Esophagus (tissue), 2 donors: ENCODE data around the gene BRMS1. TPM values are rescaled to one million over a fixed set of nuclear protein-coding genes. Genes with fewer than 3 reads are reported as not detected.

Source experiments
- H3K27ac ChIP-seq, 2 donors: one replicate each; pipeline ENCODE4 v1.5.1; 2013; ENCODE audit warnings: low read depth in 2 of 2, mild to moderate bottlenecking in 2 of 2, inconsistent platforms in 1 of 2, low read length in 1 of 2, moderate library complexity in 1 of 2
- H3K27me3 ChIP-seq, 2 donors: one replicate each; pipeline ENCODE4 v1.6.1; 2013; ENCODE audit warnings: low read length in 2 of 2, control low read depth in 1 of 2, mild to moderate bottlenecking in 1 of 2; ENCODE audit not compliant: insufficient read depth in 2 of 2, control insufficient read depth in 1 of 2
- H3K36me3 ChIP-seq, 2 donors: one replicate each; pipeline ENCODE4 v1.6.1; 2013; ENCODE audit warnings: low read length in 1 of 2; ENCODE audit not compliant: control insufficient read depth in 2 of 2, insufficient read depth in 2 of 2
- H3K4me1 ChIP-seq, 2 donors: one replicate each; pipeline ENCODE4 v1.6.1; 2013; ENCODE audit warnings: low read length in 1 of 2; ENCODE audit not compliant: control insufficient read depth in 2 of 2, insufficient read depth in 2 of 2
- H3K4me3 ChIP-seq, 2 donors: one replicate each; pipeline ENCODE4 v1.5.1; 2013; ENCODE audit warnings: low read length in 2 of 2, mild to moderate bottlenecking in 2 of 2, low read depth in 1 of 2, moderate library complexity in 1 of 2
- H3K9me3 ChIP-seq, 2 donors: one replicate each; pipeline ENCODE4 v1.6.1; 2013; ENCODE audit warnings: mild to moderate bottlenecking in 2 of 2, low read depth in 1 of 2, low read length in 1 of 2, moderate library complexity in 1 of 2; ENCODE audit not compliant: control insufficient read depth in 2 of 2, insufficient read depth in 1 of 2
- WGBS, 2 donors: extraction: QIAGEN DNeasy Blood & Tissue Kit; methylation state at CpG; one replicate each; pipeline ENCODE4 v1.1.7; 2013; 5-methylcytosine and 5-hydroxymethylcytosine counted together
- polyA plus RNA-seq, 2 donors: library from polyadenylated mRNA; stranded (reverse); fragments of 200-250 nt; gene quantifications; one replicate each; pipeline ENCODE4 v1.2.3, GENCODE V29; 2013
- donor health status: healthy with polysubstance abuse.
- donor health status: Bipolar disorder and iron deficiency.

The BRMS1 gene
- polyA plus RNA-seq, 2 donors, result 44.1 to 49.9 TPM

DNA sequence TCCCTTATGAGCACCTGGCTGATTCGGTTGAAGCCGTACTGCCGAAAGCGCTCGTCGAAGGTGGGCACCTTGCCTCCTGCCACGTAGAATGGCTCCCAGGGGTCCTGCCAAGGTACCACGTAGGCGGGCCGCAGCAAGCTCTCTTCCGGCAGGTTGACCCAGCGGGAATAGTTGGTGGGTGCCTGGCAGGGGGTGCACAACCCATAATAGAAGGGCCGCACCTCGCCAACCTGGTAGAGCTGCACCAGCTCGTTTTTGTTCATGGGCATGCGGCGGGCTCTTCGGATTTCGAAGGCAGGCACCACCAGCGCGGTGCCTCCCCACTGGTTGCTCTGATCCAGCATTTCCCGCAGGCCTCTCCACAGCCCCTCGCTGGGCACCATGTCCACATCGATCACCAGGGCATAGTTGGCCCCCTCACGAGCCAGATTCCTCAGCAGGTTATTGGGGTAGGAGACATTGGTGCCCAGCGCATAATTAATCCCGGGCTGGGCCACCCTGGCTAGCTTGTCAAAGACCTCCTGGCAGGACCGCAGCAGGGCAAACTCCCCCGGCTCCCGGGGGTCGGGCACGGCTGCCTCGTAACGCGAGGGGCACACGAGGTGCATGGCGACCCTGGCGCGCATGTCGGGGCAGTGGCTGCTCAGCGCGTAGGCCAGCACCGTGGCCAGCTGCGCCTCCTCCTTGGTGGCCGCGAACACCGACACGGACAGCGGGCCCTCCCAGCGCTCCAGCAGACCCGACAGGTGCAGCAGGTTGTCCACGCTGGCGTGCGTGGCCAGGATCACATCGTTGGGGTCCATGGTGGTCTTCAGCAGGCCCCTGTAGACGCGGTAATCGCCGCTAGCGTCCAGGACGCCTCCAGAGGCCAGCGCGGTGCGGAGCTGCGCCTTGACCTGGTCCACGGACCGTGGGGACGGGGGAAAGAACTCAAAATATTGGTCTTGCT, 1.8 kb upstream of the BRMS1 start:
- H3K36me3 ChIP-seq, result peaks cover 0 to 2% of the 10 kb centered on the region in 2 donors
- H3K4me1 ChIP-seq, result peaks cover 3 to 18% of the 10 kb centered on the region in 2 donors
- no peaks in the 10 kb centered on the region for H3K9me3 ChIP-seq
- 20 to 23% methylated on average over 67 to 68 of the region's 68 CpGs for WGBS, 2 donors
- no peaks in the 10 kb centered on the region for H3K27me3 ChIP-seq
- peak overlapping the region; percentile 81 to 93 for H3K27ac ChIP-seq
- peak overlapping the region; percentile 80 to 85 for H3K4me3 ChIP-seq

DNA sequence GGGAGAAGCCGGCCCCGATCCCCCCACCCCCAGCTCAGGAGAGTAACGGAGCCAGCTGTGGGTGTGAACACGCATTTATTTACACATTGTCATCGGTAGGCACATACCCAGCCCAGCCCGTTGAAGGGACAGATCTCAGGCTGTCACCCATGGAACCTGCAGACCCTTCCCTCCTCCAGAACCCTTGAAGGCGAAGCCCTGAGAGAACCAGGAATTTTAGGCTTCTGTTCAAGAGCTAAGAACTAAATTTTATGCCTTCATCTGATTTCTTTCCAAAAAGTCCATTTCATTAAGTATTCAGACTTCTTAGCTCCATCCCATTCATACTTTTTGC, 379 bp upstream of the BRMS1 start:
- Histone ChIP-seq H3K9me3 (no peaks in the 10 kb centered on the region), H3K27ac (peak overlapping the region; percentile 53 to 71), H3K4me3 (peak overlapping the region; percentile 77 to 87), H3K27me3 (no peaks in the 10 kb centered on the region), H3K4me1 (peaks cover 3 to 18% of the 10 kb centered on the region in 2 donors), H3K36me3 (peaks cover 0 to 17% of the 10 kb centered on the region in 2 donors)
- 3% methylated on average over 7 of the region's 7 CpGs for WGBS, 2 donors

DNA sequence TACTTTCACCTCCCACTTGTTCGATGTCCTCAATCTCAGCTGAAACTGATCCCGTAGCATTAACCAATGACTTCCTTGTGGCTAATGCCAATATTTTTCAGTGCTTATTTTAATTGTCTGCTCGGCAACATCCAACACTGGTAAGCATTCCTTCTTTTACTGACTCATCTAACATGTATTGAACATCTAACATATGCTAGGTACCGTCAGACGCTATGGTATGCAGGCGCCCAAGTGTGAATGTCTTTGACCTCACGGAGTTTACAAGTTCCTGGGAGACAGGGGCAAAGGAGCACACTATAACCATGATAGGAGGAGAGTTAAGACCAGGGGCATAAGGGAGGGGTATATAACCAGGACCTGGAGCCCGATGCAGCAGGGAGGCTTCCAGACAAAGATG, 1.7 kb downstream of the BRMS1 start:
- no peak overlapping the region for H3K27ac ChIP-seq
- no peaks in the 10 kb centered on the region for H3K27me3 ChIP-seq
- no peak overlapping the region for H3K4me3 ChIP-seq
- H3K9me3 ChIP-seq, result no peaks in the 10 kb centered on the region
- peaks cover 0 to 28% of the 10 kb centered on the region in 2 donors for H3K36me3 ChIP-seq
- 84 to 86% methylated on average over 8 of the region's 8 CpGs for WGBS, 2 donors
- H3K4me1 ChIP-seq, result peaks cover 7 to 27% of the 10 kb centered on the region in 2 donors

DNA sequence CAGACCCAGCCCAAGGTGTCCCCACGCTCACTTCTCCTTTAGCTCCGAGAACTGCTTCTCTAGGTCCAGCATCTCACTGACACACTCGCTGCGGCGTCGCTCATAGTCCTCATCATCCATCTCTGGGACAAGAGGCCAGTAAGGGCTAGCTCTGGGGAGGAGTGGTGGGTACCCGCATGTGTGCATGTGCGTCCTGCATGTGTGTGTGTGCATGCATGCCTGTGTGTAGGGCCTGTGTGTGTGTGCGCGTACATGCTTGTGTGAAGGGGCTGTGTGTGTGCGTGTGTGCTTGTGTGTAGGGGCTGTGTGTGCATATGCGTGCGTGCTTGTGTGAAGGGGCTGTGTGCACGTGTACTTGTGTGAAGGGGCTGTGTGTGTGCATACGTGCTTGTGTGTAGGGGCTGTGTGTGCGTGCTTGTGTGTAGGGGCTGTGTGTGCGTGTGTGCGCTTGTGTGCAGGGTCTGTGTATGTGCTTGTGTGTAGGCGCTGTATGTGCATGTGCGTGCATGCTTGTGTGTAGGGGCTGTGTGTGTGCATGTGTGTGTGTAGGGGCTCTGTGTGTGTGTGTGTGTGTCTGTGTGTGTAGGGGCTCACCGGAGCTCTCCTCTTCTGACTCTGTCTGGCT, 3.3 kb downstream of the BRMS1 start:
- peaks cover 4 to 30% of the 10 kb centered on the region in 2 donors for H3K4me1 ChIP-seq
- no peak overlapping the region for H3K4me3 ChIP-seq
- no peak overlapping the region for H3K27ac ChIP-seq
- peaks cover 0 to 33% of the 10 kb centered on the region in 2 donors for H3K36me3 ChIP-seq
- no peaks in the 10 kb centered on the region for H3K9me3 ChIP-seq
- H3K27me3 ChIP-seq, result no peaks in the 10 kb centered on the region
- 93 to 94% methylated on average over 21 of the region's 21 CpGs for WGBS, 2 donors

DNA sequence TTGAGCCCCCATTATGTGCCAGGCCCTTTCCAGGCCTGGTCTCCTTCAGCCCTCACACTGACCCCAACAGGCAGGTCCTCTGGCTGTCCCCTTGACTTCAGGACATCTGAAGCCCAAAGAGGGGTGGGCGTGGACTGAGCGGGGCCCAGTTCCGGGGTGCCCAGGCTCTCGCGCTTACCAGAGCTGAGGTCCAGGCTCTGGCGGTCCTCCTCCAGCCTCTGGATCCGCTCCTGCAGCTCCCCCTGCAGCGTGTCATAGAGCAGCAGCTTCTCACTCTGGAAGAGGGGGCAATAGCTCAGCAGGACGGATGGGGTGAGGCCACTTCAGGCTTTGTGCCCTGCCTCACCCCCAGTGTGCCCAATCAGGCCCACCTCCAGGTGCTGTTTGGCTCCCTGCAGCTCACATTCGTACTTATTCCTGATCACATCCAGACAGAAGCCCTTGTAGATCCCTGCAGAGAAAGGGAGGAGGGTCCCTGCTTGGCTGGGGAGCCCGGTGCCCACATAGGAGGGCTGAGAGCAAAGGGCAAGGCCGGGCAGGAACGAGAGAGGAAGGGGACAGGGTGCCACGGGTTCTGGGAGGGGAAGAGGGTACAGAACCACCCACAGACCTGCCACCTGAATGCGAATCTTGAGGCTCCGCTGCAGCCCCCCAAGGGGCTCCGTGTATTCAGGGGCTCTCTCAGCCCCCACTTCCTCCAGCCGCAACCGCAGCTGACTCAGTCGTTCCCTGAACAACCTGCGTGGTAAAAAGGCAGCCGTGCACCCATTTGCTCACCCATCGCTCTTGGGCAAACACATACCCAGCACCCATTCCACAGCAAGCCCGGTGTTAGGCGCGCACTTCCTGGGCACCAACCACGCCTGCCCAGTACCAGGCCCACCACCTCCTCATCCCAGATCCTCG, 4.1 kb downstream of the BRMS1 start:
- no peaks in the 10 kb centered on the region for H3K9me3 ChIP-seq
- no peak overlapping the region for H3K4me3 ChIP-seq
- H3K36me3 ChIP-seq, result peaks cover 0 to 33% of the 10 kb centered on the region in 2 donors
- H3K4me1 ChIP-seq, result peaks cover 4 to 30% of the 10 kb centered on the region in 2 donors
- no peak overlapping the region for H3K27ac ChIP-seq
- H3K27me3 ChIP-seq, result no peaks in the 10 kb centered on the region
- WGBS, 2 donors, result 91% methylated on average over 28 of the region's 28 CpGs

DNA sequence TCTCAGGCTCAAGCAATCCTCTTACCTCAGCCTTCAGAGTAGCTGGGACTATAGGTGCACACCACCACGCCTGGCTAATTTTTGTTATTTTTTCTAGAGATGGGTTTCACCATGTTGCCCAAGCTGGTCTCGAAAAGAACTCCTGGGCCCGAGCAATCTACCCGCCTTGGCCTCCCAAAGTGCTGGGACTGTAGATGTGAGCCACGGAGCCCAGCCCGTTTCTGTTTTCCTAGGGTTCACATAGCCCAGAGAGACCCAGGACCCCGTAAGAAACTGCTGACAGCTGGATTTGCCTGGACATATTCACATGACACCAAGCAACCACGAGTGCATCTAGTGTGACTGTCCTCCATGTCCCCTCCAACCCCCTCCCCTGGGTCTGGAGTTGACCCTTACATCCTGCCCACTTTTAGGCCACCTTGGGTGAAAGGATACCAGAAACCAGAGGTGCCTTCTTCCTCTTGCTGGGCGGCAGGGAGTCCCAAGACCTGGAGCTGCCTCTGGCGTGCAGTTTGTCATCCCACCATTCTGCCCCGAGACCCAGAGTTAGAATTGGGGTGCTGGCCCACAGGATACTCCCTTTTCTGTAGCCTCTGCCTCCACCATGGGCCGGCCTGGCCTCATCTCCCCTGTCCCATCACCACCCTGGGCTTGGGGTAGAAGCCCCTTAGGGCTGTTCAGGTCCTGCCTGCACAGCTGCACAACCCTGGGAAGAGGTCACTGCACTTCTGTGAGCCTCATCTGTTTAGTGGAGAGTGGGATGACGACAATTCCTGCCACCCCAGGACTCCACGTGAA, 5.0 kb downstream of the BRMS1 start:
- Histone ChIP-seq H3K36me3 (peaks cover 0 to 33% of the 10 kb centered on the region in 2 donors), H3K4me1 (peaks cover 5 to 36% of the 10 kb centered on the region in 2 donors), H3K4me3 (no peak overlapping the region)

DNA sequence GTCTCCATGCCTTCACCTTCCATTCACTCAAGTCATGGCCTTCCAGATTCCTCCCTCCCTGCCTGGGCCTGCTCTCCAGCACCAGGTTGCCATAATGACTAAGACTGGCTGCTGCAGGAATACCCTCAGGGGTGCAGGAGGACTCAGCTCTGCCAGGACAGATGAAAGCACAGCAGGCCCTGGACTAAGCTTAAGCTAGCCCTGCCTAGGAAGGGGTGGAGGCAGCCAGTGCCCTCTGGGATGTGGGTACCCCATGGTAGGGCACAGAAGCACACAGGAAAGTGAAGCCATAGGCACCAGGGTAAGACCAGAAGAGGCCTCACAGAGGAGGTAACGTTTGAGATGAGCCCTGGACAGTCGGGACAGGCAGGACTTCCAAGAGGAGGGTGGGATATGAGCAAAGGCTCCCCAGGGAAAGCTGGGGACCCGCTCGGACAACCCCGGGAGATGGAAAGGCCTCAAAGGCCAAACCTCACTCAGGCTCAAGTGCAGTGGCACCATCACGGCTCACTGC, 5.7 kb downstream of the BRMS1 start:
- no peaks in the 10 kb centered on the region for H3K27me3 ChIP-seq
- H3K36me3 ChIP-seq, result peaks cover 0 to 38% of the 10 kb centered on the region in 2 donors
- H3K9me3 ChIP-seq, result no peaks in the 10 kb centered on the region
- 52 to 68% methylated on average over 6 of the region's 6 CpGs for WGBS, 2 donors
- H3K27ac ChIP-seq, result peak overlapping the region; percentile 68 to 76
- H3K4me3 ChIP-seq, result no peak overlapping the region
- H3K4me1 ChIP-seq, result peaks cover 5 to 42% of the 10 kb centered on the region in 2 donors

More for the DNA sequence above, 5.0 kb downstream of the BRMS1 start:
- Histone ChIP-seq H3K9me3 (no peaks in the 10 kb centered on the region), H3K27ac (peak overlapping the region in 1 of 2 donors; percentile 68), H3K27me3 (no peaks in the 10 kb centered on the region)
- 74 to 79% methylated on average over 14 of the region's 14 CpGs for WGBS, 2 donors

DNA sequence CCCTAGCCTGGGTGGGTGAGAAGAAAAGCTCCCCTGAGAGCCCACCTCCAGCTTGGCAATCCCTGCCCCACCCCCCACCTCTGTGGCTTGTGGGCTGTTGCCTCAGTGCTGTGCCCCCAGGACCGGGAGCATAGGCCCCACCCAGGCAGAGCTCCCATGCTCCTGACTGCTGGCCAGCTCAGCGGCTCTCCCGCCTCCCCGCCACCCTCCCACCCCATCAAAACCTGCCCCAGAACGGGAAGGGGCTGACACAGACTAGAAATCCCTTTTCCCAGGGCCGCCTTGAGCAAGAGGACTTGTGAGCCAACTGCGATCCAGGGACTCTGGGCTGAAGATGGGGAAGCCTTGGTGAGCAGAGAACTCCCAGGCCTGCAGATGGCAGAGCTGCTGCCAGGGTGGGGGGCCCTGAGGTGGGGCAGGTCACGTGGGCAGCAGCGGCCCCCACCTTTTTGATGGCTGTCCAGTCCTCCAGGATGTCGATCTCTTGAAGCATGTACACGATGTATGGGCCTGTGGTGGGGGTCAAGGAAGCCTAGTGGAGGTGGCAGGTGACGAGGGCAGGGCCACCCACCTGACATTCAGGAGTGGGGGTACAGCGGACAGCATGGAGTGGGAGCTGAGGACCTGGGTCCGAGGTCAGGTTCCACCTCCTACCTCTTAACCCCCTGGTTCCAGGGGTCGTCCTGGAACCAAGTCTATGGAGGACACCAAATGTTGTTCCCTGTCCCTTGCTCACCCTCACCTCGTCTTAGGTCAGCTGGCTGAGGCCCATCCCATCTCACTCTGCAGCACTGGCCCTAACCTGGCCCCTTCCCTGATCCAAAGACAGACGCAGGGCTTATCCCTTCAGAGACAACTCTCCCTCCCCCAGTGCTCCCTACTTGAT, 6.4 kb downstream of the BRMS1 start:
- Histone ChIP-seq H3K27me3 (no peaks in the 10 kb centered on the region), H3K4me1 (peaks cover 5 to 47% of the 10 kb centered on the region in 2 donors), H3K27ac (peak overlapping the region; percentile 77 to 87), H3K9me3 (no peaks in the 10 kb centered on the region), H3K4me3 (no peak overlapping the region), H3K36me3 (peaks cover 0 to 41% of the 10 kb centered on the region in 2 donors)
- WGBS, 2 donors, result 55 to 71% methylated on average over 16 to 17 of the region's 17 CpGs
